ENCODE data around the gene CCDC12.

- TF ChIP-seq, protein P1, sequence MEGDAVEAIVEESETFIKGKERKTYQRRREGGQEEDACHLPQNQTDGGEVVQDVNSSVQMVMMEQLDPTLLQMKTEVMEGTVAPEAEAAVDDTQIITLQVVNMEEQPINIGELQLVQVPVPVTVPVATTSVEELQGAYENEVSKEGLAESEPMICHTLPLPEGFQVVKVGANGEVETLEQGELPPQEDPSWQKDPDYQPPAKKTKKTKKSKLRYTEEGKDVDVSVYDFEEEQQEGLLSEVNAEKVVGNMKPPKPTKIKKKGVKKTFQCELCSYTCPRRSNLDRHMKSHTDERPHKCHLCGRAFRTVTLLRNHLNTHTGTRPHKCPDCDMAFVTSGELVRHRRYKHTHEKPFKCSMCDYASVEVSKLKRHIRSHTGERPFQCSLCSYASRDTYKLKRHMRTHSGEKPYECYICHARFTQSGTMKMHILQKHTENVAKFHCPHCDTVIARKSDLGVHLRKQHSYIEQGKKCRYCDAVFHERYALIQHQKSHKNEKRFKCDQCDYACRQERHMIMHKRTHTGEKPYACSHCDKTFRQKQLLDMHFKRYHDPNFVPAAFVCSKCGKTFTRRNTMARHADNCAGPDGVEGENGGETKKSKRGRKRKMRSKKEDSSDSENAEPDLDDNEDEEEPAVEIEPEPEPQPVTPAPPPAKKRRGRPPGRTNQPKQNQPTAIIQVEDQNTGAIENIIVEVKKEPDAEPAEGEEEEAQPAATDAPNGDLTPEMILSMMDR (IDR thresholded peaks at IDR 0.05) = no peak
- no peak for TF ChIP-seq EZH2 (IDR thresholded peaks at IDR 0.05; ENCODE audit: borderline replicate concordance, insufficient read depth, low read depth, low read length, poor library complexity, severe bottlenecking)
Measured at GRCh38 chr3:46897031-46897430, 79.5 kb downstream of the CCDC12 start.

Measured in B cell (primary cell).